LNCAP (cell line): Measurements from ENCODE around the gene MYZAP.
A peak's percentile ranks its signal among the peaks of the same experiment; 100 is the strongest.

Experiments used
- TF ChIP-seq, protein P1 (sequence below): fragments of 450-650 bp; IDR thresholded peaks from 2 replicates; pipeline ENCODE4 v1.5.1; 2017; ENCODE audit warnings: mild to moderate bottlenecking

MYZAP gene

DNA sequence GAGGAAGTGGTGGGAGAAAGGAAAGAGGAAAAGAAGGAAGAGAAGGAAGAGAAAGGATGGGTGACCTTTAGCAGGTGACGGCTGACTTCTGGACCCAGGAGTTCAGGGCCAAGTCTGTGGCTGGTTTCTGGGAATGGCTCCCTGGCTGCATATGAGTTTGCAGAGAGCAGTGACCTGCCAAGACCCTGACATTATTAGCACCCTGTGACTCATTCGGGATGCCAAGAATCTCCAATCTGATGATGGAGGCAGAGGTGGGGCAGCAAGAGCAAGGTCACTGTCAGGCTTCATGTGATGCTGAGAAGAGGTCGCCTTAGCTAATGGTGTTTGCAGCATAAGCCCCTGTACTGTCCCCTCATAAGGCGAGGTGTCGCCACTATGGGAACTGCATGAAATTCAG lies 42.6 kb downstream of the MYZAP start:
- TF ChIP-seq, protein P1, sequence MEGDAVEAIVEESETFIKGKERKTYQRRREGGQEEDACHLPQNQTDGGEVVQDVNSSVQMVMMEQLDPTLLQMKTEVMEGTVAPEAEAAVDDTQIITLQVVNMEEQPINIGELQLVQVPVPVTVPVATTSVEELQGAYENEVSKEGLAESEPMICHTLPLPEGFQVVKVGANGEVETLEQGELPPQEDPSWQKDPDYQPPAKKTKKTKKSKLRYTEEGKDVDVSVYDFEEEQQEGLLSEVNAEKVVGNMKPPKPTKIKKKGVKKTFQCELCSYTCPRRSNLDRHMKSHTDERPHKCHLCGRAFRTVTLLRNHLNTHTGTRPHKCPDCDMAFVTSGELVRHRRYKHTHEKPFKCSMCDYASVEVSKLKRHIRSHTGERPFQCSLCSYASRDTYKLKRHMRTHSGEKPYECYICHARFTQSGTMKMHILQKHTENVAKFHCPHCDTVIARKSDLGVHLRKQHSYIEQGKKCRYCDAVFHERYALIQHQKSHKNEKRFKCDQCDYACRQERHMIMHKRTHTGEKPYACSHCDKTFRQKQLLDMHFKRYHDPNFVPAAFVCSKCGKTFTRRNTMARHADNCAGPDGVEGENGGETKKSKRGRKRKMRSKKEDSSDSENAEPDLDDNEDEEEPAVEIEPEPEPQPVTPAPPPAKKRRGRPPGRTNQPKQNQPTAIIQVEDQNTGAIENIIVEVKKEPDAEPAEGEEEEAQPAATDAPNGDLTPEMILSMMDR, result no peak

DNA sequence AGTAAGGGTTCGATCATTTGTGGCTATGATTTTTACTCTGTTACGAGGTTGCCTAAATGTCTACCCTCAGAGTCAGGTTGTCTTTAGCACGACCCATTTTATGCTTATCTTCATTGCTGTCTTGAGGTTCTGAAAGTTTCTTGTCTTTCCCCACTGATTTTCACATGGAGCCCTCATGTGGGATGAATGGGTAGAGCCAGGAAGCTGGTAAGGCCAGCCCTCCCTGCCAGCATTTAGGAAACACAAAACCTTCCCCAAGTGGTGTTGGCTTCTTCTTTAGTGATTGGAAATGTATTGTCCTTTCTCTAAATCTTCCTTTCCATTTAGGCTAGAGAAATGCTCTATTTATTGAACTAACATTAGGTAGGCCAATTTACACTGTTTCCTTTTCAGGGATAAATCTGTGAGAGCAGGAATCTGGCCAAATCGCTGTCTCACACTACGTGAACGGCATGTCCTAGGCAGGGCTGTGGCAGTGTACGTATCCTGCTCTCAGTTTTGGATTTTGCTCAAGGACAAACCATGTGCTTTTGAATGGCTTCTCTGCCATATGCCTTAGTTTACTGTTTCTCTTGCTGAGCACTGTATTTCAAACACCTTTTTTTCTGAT lies 43.7 kb downstream of the MYZAP start:
- TF ChIP-seq, protein P1, result peak; percentile 24; the same call in 1 of the 2 replicates

DNA sequence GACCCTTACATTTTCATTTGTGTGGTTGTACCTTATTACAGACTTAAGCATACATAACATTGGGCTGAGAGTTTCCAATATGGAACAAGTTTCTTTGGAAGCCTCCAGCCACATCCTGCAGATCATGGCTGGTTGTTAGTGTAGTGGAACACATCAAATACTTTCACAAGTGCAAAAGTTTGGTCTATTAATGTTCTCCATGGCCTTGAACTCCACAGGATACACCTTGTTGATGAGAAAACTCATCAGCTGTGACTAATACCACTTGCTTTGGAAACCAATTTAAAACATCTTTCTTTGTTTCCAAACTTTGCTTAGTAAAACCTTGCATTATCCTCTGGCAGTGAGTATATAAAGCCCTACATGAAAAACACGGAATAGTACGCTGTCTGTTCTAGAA lies 46.1 kb downstream of the MYZAP start:
- TF ChIP-seq, protein P1, result no peak

DNA sequence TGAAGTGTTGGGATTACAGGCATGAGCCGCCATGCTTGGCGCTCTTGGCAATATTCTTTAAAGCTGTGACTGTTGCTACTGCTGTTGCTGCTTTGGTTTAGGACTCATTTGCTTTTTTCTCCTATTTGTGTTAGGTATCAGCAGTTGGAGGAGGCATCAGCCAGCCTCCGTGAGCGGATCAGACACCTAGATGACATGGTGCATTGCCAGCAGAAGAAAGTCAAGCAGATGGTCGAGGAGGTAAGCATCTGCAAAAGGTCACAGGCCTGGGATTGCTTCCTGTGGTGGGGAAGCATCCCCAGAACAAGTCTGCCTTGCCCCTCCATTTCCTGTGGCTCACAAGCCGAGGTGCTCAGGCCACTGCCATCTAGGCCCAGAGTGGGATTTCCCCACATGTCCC lies 47.6 kb downstream of the MYZAP start:
- TF ChIP-seq, protein P1, result no peak

DNA sequence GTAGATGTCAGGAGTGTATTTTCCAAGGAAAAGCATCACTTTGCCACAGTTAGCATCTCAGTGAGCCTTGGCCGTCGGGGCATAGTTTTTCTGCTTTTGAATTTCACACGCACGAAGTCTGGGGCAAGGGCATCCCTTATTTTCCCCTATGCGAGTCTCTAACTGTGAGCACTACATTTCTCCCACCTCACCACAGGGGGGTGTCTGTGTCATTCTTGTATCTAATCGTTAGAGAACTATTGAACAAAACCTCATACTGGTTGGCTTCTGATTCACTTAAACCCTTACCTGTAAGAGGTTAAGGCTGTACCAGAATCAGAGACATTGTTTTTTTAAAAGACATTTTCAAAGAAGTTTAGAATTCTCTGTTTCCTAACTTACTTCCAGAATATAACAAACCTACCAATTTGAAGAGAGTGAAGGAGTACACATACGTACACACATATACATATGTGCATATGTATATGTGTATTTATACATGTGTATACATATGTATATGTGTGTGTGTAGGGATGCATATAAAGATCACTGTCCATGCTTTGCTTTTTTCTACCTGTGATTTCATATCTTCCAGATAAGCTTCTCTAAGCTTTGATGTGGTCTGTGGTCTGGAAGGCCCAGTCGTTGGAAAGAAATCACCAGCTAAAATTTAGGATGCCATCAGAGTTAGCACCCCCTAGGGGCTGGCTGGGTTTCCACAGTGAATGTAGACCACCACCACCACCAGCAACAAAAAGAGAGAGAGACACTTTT lies 49.4 kb downstream of the MYZAP start:
- TF ChIP-seq, protein P1, result peak; percentile 50; the same call in 1 of the 2 replicates

DNA sequence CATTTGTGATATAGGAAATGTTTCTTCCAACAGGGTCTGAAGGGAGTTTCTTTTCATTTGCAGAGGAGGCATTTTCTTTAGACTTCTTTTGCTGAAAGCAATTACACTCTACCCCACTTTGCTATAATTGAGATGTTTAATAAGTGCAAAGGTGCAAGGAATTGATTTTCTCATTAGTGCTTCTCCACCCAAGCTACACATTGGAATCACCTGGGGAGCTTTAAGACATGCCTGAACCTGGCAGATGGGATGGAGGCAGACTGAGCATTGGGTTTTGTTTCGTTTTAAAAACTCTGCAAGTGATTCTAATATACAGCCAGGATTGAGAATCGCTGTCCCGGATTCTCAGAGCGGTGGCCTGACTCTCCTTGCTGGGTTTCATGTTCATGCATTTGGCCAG lies 52.1 kb downstream of the MYZAP start:
- TF ChIP-seq, protein P1, result no peak

DNA sequence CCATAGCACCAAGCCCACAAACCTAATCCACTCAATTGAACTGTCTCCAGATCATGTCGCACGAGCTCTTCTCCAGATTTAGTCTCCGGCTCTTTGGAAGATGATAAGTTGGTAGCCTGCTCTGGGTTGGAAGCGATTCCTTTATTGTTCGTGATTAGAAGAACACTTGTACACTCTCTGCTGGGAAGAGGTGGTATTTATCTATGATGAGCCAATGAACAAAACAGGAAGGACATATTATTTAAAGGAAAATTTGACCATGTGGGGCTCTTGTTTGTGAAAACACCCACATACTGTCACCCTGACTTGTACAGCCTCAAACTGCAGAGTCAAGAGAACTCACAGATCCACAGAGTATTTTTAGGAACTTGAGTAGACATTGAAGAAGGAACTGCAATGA lies 54.4 kb downstream of the MYZAP start:
- TF ChIP-seq, protein P1, result no peak
